Measurements from ENCODE around the gene NOL7. TPM values are rescaled to one million over a fixed set of nuclear protein-coding genes. Genes with fewer than 3 reads are reported as not detected.

NOL7 gene
- total and polyA plus RNA-seq, 2 of the 4 experiments (the other 2 are of a cell fraction) = 21.3 to 34.5 TPM

- Histone ChIP-seq H2AK9ac (replicated peaks; ENCODE audit: low read depth, low read length, poor library complexity) (peak overlapping the region; percentile 38), H3K27ac (ENCODE audit: insufficient read depth, low read length) (peak overlapping the region; percentile 28), H4K5ac (ENCODE audit: low read depth, low read length) (peak overlapping the region; percentile 89), H3K4me3 (ENCODE audit: insufficient read depth, low read depth, low read length) (peak overlapping the region; percentile 76), H3K4me1 (ENCODE audit: control insufficient read depth, insufficient read depth, low read length) (no peaks in the 10 kb centered on the region; the same call in 1 of the 2 replicates), H4K20me1 (ENCODE audit: insufficient read depth, low read length) (no peaks in the 10 kb centered on the region), H2BK120ac (ENCODE audit: low read depth, low read length) (0 out of 2 replicates have a peak overlapping the region, but pooled peaks have one; percentile 1), H3K4ac (ENCODE audit: low read depth, low read length) (peak overlapping the region; percentile 64), H4K8ac (ENCODE audit: low read depth in 2 of 2, low read length in 2 of 2) (peak overlapping the region; percentile 43 to 90; a peak in 3 of 4 replicates), H2AK5ac (ENCODE audit: low read depth, low read length) (peak overlapping the region; percentile 16; the same call in 1 of the 2 replicates), H3K9ac (ENCODE audit: low read depth, low read length) (peak overlapping the region; percentile 92), H3K9me1 (ENCODE audit: insufficient read depth, low read length) (no peaks in the 10 kb centered on the region; the same call in 1 of the 2 replicates), H2BK15ac (ENCODE audit: low read depth, low read length) (no peak overlapping the region), H3K27me3 (ENCODE audit: control insufficient read depth, insufficient read depth, low read length) (peaks cover 6% of the 10 kb centered on the region; the same call in 1 of the 2 replicates), H3K14ac (replicated peaks; ENCODE audit: low read depth, low read length) (peak overlapping the region; percentile 84; the same call in 1 of the 2 replicates), H3K36me3 (ENCODE audit: control insufficient read depth, insufficient read depth, low read length) (no peaks in the 10 kb centered on the region), H2BK20ac (ENCODE audit: low read depth, low read length) (no peak overlapping the region), H3K9me3 (ENCODE audit: control insufficient read depth, insufficient read depth, low read length) (no peaks in the 10 kb centered on the region), H3K18ac (ENCODE audit: low read depth, low read length) (peak overlapping the region; percentile 66), H3K79me1 (ENCODE audit: low read depth in 1 of 2, low read length in 2 of 2) (peaks cover 7 to 13% of the 10 kb centered on the region in 2 experiments), H3K4me2 (ENCODE audit: low read depth, low read length) (peak overlapping the region; percentile 98), H2AFZ (replicated peaks; ENCODE audit: low read length, poor library complexity) (peak overlapping the region; percentile 95), H3K56ac (ENCODE audit: extremely low read depth, insufficient read depth, low read length) (peak overlapping the region; percentile 58; the same call in 1 of the 2 replicates), H4K91ac (ENCODE audit: insufficient read depth, low read depth, low read length) (peak overlapping the region; percentile 50; the same call in 1 of the 2 replicates), H3K23ac (ENCODE audit: low read depth, low read length) (peak overlapping the region; percentile 68), H2BK5ac (ENCODE audit: low read depth, low read length, poor library complexity, severe bottlenecking) (peak overlapping the region; percentile 11)
- ATAC-seq (ENCODE audit: low read depth) = no peak
- 70% methylated on average over 2 of the region's 14 CpGs; no CpG with 5 or more reads in 1 of the 2 experiments for WGBS, 2 experiments (ENCODE audit: extremely low coverage in 2 of 2, insufficient read length in 1 of 2)
- POLR2A ChIA-PET (ENCODE audit: unreplicated experiment) = interaction anchor here (1.5 kb wide), 1 partner anchor 245 kb away, joined by 5 read pairs; the partner anchor contains the start of gene TBC1D7
- dilution Hi-C loops (cut with HindIII; ENCODE audit: low sequenced_read_pairs, unreplicated experiment) (no loop called here), intact Hi-C loops (cut with micrococcal nuclease) (loop anchor here (2.0 kb wide), 2 partner anchors 41 to 87 kb away; partner anchors contain the start of genes GFOD1 and NOL7), in situ Hi-C loops (cut with MboI; ENCODE audit: low sequenced_read_pairs) (no loop called here)
- CTCF ChIA-PET = interaction anchor here (1.2 kb wide), 1 partner anchor 54 kb away, joined by 3 read pairs; no protein-coding TSS in a partner anchor
- DNase-seq = peak; percentile 46
- no TSS peak for BruUV-seq (replicated peaks)
- TF ChIP-seq MXI1 (IDR thresholded peaks at IDR 0.05; ENCODE audit: borderline replicate concordance, low read depth, low read length) = no peak
- peak; percentile 24; the same call in 1 of the 2 replicates for TF ChIP-seq USF2 (IDR thresholded peaks at IDR 0.05; ENCODE audit: low read depth, low read length)
- TF ChIP-seq FOS (IDR thresholded peaks at IDR 0.05; ENCODE audit: low read depth, low read length) = no peak
- no peak for TF ChIP-seq CEBPB (IDR thresholded peaks at IDR 0.05; ENCODE audit: low read depth, low read length)
These were observed 41.4 kb upstream of the NOL7 start for GRCh38 chr6:13573669-13574110.

Measured in IMR-90 (cell line).